HEK293 (cell line): Measurements from ENCODE around the gene APOBEC3A.

Experiments
- BCL11A ChIP-seq: fragments of 450-650 bp; formaldehyde crosslinking; IDR thresholded peaks from 2 replicates; pipeline ENCODE4 v1.5.1; 2016; ENCODE audit warnings: low read depth, missing biosample characterization, missing genetic modification characterization
- FEZF1 ChIP-seq: fragments of 450-650 bp; formaldehyde crosslinking; IDR thresholded peaks from 2 replicates; pipeline ENCODE4 v1.5.1; 2016; ENCODE audit warnings: missing biosample characterization, missing genetic modification characterization
- PRDM2 ChIP-seq: fragments of 450-650 bp; formaldehyde crosslinking; IDR thresholded peaks from 2 replicates; pipeline ENCODE4 v1.5.1; 2016; ENCODE audit warnings: missing biosample characterization, missing genetic modification characterization, borderline replicate concordance
- TRIM28 ChIP-seq: IDR thresholded peaks from 2 replicates; pipeline ENCODE4 v1.6.1; 2011; ENCODE audit warnings: low read length, control low read depth, borderline replicate concordance
- WT1 ChIP-seq: fragments of 450-650 bp; formaldehyde crosslinking; IDR thresholded peaks from 2 replicates; pipeline ENCODE4 v1.5.1; 2016; ENCODE audit warnings: missing biosample characterization, missing genetic modification characterization
- ZEB2 ChIP-seq: fragments of 450-650 bp; formaldehyde crosslinking; IDR thresholded peaks from 2 replicates; pipeline ENCODE4 v1.5.1; 2016; ENCODE audit warnings: missing biosample characterization, missing genetic modification characterization
- ZNF202 ChIP-seq: fragments of 450-650 bp; formaldehyde crosslinking; IDR thresholded peaks from 2 replicates; pipeline ENCODE4 v1.5.1; 2016; ENCODE audit warnings: missing biosample characterization, missing genetic modification characterization, borderline replicate concordance
- ZNF23 ChIP-seq: fragments of 450-650 bp; formaldehyde crosslinking; IDR thresholded peaks from 2 replicates; pipeline ENCODE4 v1.5.1; 2016; ENCODE audit warnings: missing biosample characterization, missing genetic modification characterization, borderline replicate concordance
- ZNF26 ChIP-seq: fragments of 450-650 bp; formaldehyde crosslinking; IDR thresholded peaks from 2 replicates; pipeline ENCODE4 v1.5.1; 2016; ENCODE audit warnings: missing biosample characterization, missing genetic modification characterization
- ZNF266 ChIP-seq: fragments of 450-650 bp; formaldehyde crosslinking; IDR thresholded peaks from 2 replicates; pipeline ENCODE4 v1.5.1; 2016; ENCODE audit warnings: missing biosample characterization, missing genetic modification characterization, low read depth
- ZNF335 ChIP-seq: fragments of 450-650 bp; formaldehyde crosslinking; conservative IDR thresholded peaks from 2 replicates; pipeline ENCODE4 v1.5.1; 2016; ENCODE audit warnings: missing biosample characterization, missing genetic modification characterization
- ZNF398 ChIP-seq: fragments of 450-650 bp; formaldehyde crosslinking; IDR thresholded peaks from 2 replicates; pipeline ENCODE4 v1.5.1; 2017; ENCODE audit warnings: missing biosample characterization, missing genetic modification characterization
- ZNF530 ChIP-seq: fragments of 450-650 bp; formaldehyde crosslinking; IDR thresholded peaks from 2 replicates; pipeline ENCODE4 v1.5.1; 2016; ENCODE audit warnings: low read depth, missing biosample characterization, missing genetic modification characterization
- ZNF555 ChIP-seq: fragments of 450-650 bp; formaldehyde crosslinking; conservative IDR thresholded peaks from 2 replicates; pipeline ENCODE4 v1.5.1; 2017; ENCODE audit warnings: missing biosample characterization, mild to moderate bottlenecking, missing genetic modification characterization, inconsistent platforms
- ZNF596 ChIP-seq: fragments of 450-650 bp; IDR thresholded peaks from 2 replicates; pipeline ENCODE4 v1.5.0; 2018; ENCODE audit warnings: missing biosample characterization, mild to moderate bottlenecking, missing genetic modification characterization, moderate library complexity
- ZNF610 ChIP-seq: fragments of 450-650 bp; formaldehyde crosslinking; IDR thresholded peaks from 2 replicates; pipeline ENCODE4 v1.5.1; 2016; ENCODE audit warnings: missing biosample characterization, missing genetic modification characterization, borderline replicate concordance
- ZNF621 ChIP-seq: fragments of 450-650 bp; formaldehyde crosslinking; IDR thresholded peaks from 2 replicates; pipeline ENCODE4 v1.5.1; 2017; ENCODE audit warnings: missing biosample characterization, missing genetic modification characterization
- ZNF624 ChIP-seq: fragments of 450-650 bp; formaldehyde crosslinking; IDR thresholded peaks from 2 replicates; pipeline ENCODE4 v1.5.1; 2017; ENCODE audit warnings: missing biosample characterization, missing genetic modification characterization
- ZNF677 ChIP-seq: fragments of 450-650 bp; IDR thresholded peaks from 2 replicates; pipeline ENCODE4 v1.5.0; 2018; ENCODE audit warnings: missing biosample characterization, mild to moderate bottlenecking, missing genetic modification characterization, moderate library complexity
- ZNF776 ChIP-seq: fragments of 450-650 bp; formaldehyde crosslinking; IDR thresholded peaks from 2 replicates; pipeline ENCODE4 v1.5.0; 2017; ENCODE audit warnings: missing biosample characterization, missing genetic modification characterization, borderline replicate concordance
- ZNF791 ChIP-seq: fragments of 450-650 bp; formaldehyde crosslinking; IDR thresholded peaks from 2 replicates; pipeline ENCODE4 v1.5.1; 2016; ENCODE audit warnings: missing biosample characterization, missing genetic modification characterization
- ZSCAN23 ChIP-seq: fragments of 450-650 bp; formaldehyde crosslinking; IDR thresholded peaks from 2 replicates; pipeline ENCODE4 v1.5.1; 2016; ENCODE audit warnings: missing biosample characterization, missing genetic modification characterization
- TF ChIP-seq, protein P1 (sequence below): fragments of 450-650 bp; formaldehyde crosslinking; IDR thresholded peaks from 2 replicates; pipeline ENCODE4; 2016; ENCODE audit warnings: missing biosample characterization, missing genetic modification characterization
- TF ChIP-seq, protein P2 (sequence below): fragments of 450-650 bp; formaldehyde crosslinking; IDR thresholded peaks from 2 replicates; pipeline ENCODE4 v1.5.1; 2016; ENCODE audit warnings: missing biosample characterization, missing genetic modification characterization

APOBEC3A gene

GRCh38 chr22:38981992-38982927 is 24.9 kb downstream of the APOBEC3A start, which contains the start of gene APOBEC3B (continued):
- TF ChIP-seq PRDM2 (tag by site-specific recombination) (no peak), ZNF398 (tag by site-specific recombination) (no peak), ZNF677 (tag by site-specific recombination) (no peak), ZNF621 (tag by site-specific recombination) (no peak), ZNF530 (tag by site-specific recombination) (no peak), ZNF791 (tag by site-specific recombination) (no peak), ZNF23 (tag by site-specific recombination) (no peak), ZNF555 (tag by site-specific recombination) (no peak), ZNF776 (tag by site-specific recombination) (no peak), ZNF202 (tag by site-specific recombination) (no peak), BCL11A (tag by site-specific recombination) (0 out of 2 replicates have a peak, but pooled peaks have one; percentile 38), ZSCAN23 (no peak), ZNF26 (tag by site-specific recombination) (no peak), TRIM28 (peak; percentile 63; the same call in 1 of the 2 replicates), ZNF266 (tag by site-specific recombination) (no peak), FEZF1 (tag by site-specific recombination) (no peak), ZEB2 (tag by site-specific recombination) (0 out of 2 replicates have a peak, but pooled peaks have one; percentile 20), ZNF335 (peak; percentile 84), ZNF624 (no peak), WT1 (0 out of 2 replicates have a peak, but pooled peaks have one; percentile 47), ZNF596 (tag by site-specific recombination) (no peak), ZNF610 (tag by site-specific recombination) (no peak)
- TF ChIP-seq, protein P1, sequence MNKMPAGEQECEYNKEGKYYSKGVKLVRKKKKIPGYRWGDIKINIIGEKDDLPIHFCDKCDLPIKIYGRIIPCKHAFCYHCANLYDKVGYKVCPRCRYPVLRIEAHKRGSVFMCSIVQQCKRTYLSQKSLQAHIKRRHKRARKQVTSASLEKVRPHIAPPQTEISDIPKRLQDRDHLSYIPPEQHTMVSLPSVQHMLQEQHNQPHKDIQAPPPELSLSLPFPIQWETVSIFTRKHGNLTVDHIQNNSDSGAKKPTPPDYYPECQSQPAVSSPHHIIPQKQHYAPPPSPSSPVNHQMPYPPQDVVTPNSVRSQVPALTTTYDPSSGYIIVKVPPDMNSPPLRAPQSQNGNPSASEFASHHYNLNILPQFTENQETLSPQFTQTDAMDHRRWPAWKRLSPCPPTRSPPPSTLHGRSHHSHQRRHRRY (tag by site-specific recombination) = no peak
- TF ChIP-seq, protein P2, sequence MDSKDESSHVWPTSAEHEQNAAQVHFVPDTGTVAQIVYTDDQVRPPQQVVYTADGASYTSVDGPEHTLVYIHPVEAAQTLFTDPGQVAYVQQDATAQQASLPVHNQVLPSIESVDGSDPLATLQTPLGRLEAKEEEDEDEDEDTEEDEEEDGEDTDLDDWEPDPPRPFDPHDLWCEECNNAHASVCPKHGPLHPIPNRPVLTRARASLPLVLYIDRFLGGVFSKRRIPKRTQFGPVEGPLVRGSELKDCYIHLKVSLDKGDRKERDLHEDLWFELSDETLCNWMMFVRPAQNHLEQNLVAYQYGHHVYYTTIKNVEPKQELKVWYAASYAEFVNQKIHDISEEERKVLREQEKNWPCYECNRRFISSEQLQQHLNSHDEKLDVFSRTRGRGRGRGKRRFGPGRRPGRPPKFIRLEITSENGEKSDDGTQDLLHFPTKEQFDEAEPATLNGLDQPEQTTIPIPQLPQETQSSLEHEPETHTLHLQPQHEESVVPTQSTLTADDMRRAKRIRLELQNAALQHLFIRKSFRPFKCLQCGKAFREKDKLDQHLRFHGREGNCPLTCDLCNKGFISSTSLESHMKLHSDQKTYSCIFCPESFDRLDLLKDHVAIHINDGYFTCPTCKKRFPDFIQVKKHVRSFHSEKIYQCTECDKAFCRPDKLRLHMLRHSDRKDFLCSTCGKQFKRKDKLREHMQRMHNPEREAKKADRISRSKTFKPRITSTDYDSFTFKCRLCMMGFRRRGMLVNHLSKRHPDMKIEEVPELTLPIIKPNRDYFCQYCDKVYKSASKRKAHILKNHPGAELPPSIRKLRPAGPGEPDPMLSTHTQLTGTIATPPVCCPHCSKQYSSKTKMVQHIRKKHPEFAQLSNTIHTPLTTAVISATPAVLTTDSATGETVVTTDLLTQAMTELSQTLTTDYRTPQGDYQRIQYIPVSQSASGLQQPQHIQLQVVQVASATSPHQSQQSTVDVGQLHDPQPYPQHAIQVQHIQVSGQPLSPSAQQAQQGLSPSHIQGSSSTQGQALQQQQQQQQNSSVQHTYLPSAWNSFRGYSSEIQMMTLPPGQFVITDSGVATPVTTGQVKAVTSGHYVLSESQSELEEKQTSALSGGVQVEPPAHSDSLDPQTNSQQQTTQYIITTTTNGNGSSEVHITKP (tag by site-specific recombination) = peak; percentile 50; the same call in 1 of the 2 replicates
